Cardiac fibroblast (primary cell): ENCODE results near the gene ABCA10.

Source experiments
- DNase-seq, 2 donors: peaks; one replicate each; pipeline versions ENCODE4 v3.0.0 to v3.0.0-alpha.2; 2010; ENCODE audit warnings: low read depth in 2 of 2
- H3K4me3 ChIP-seq, 2 donors: replicated peaks in 1 of 2; 1 replicate in 1 of 2; 2 replicates in 1 of 2; pipeline ENCODE4 v1.5.1; 2011; ENCODE audit warnings: low read depth in 2 of 2, low read length in 2 of 2, mild to moderate bottlenecking in 2 of 2, moderate library complexity in 1 of 2
- CTCF ChIP-seq: IDR thresholded peaks from one replicate; pipeline ENCODE4 v1.5.1; 2011; ENCODE audit warnings: low read depth, mild to moderate bottlenecking, low read length, inconsistent platforms

Gene ABCA10

GRCh38 chr17:69230939-69231338 is 2.3 kb upstream of the ABCA10 start:
- DNase-seq: no peak
- no peak for TF ChIP-seq CTCF
- H3K4me3 ChIP-seq: no peak overlapping the region

- H3K4me3 ChIP-seq: no peak overlapping the region
- no peak for TF ChIP-seq CTCF
- no peak for DNase-seq
Measured at GRCh38 chr17:69228018-69228417, 606 bp downstream of the ABCA10 start.

- DNase-seq: no peak
- H3K4me3 ChIP-seq: no peak overlapping the region
- no peak for TF ChIP-seq CTCF
Measured at GRCh38 chr17:69227541-69227940, 1.1 kb downstream of the ABCA10 start.

- TF ChIP-seq CTCF: no peak
- DNase-seq: peak; percentile 66 to 80
- H3K4me3 ChIP-seq: no peak overlapping the region
Measured at GRCh38 chr17:69223809-69224208, 4.8 kb downstream of the ABCA10 start.

- no peak for TF ChIP-seq CTCF
- DNase-seq: no peak
- no peak overlapping the region for H3K4me3 ChIP-seq
Measured at GRCh38 chr17:69222707-69223258, 5.8 kb downstream of the ABCA10 start.

- TF ChIP-seq CTCF: no peak
- no peak overlapping the region for H3K4me3 ChIP-seq
- DNase-seq: no peak
Measured at GRCh38 chr17:69220098-69220497, 8.5 kb downstream of the ABCA10 start.

- no peak for TF ChIP-seq CTCF
- no peak overlapping the region for H3K4me3 ChIP-seq
- no peak for DNase-seq
Measured at GRCh38 chr17:69218986-69219385, 9.6 kb downstream of the ABCA10 start.
